A673 (cell line): ENCODE data around the gene KRTAP1-5. TPM values are rescaled to one million over a fixed set of nuclear protein-coding genes. Genes with fewer than 3 reads are reported as not detected.

Experiments used
- BruUV-seq: library from RNA; stranded (reverse); fragments of 400-500 nt; replicated peaks from 2 replicates; lab custom pipeline; 2021; lab: Mats Ljungman, UMichigan
- CTCF ChIA-PET: fragments of 300-600 bp; sonication (Branson Sonifier 250); formaldehyde crosslinking; loops from one replicate; lab custom pipeline; 2022; ENCODE audit warnings: antibody characterized with exemption; lab: Charles Lee
- POLR2A ChIA-PET: fragments of 300-600 bp; sonication (Branson Sonifier 250); formaldehyde crosslinking; loops from one replicate; lab custom pipeline; 2022; ENCODE audit warnings: antibody characterized with exemption; ENCODE audit not compliant: low non-redundant PET; lab: Charles Lee
- DNase-seq: peaks from one replicate; pipeline ENCODE4 v3.0.0-alpha.2; 2015; ENCODE audit warnings: low spot score
- H3K27ac ChIP-seq: fragments of 200-600 bp; sonication (generic); 2 replicates; pipeline ENCODE4 v1.5.1; 2016; ENCODE audit warnings: mixed run types, low read depth, mild to moderate bottlenecking, mixed read lengths, antibody characterized with exemption, low read length; ENCODE audit not compliant: poor library complexity, severe bottlenecking
- H3K27me3 ChIP-seq: fragments of 200-600 bp; sonication (generic); replicated peaks from 2 replicates; pipeline ENCODE4 v1.6.1; 2017; ENCODE audit warnings: mixed run types, low read depth, mild to moderate bottlenecking, mixed read lengths, antibody characterized with exemption, low read length; ENCODE audit not compliant: insufficient read depth, poor library complexity
- H3K36me3 ChIP-seq: fragments of 200-600 bp; sonication (generic); 2 replicates; pipeline ENCODE4 v1.6.1; 2016; ENCODE audit warnings: mixed run types, mild to moderate bottlenecking, mixed read lengths, antibody characterized with exemption, low read length; ENCODE audit not compliant: insufficient read depth, poor library complexity, severe bottlenecking
- H3K4me1 ChIP-seq: fragments of 200-600 bp; sonication (generic); 2 replicates; pipeline ENCODE4 v1.6.1; 2017; ENCODE audit warnings: mixed run types, mild to moderate bottlenecking, mixed read lengths, antibody characterized with exemption, low read length; ENCODE audit not compliant: insufficient read depth, poor library complexity, severe bottlenecking
- H3K4me3 ChIP-seq: fragments of 200-600 bp; sonication (generic); 2 replicates; pipeline ENCODE4 v1.5.1; 2016; ENCODE audit warnings: low read depth, mixed run types, mild to moderate bottlenecking, mixed read lengths, low read length; ENCODE audit not compliant: poor library complexity, severe bottlenecking
- H3K9me3 ChIP-seq: fragments of 200-600 bp; sonication (generic); 2 replicates; pipeline ENCODE4 v1.6.1; 2016; ENCODE audit warnings: mixed run types, low read depth, mild to moderate bottlenecking, mixed read lengths, antibody characterized with exemption, low read length; ENCODE audit not compliant: poor library complexity, severe bottlenecking
- CTCF ChIP-seq: fragments of 300-800, 200-600 bp; sonication (generic); conservative IDR thresholded peaks from 2 replicates; pipeline ENCODE4 v1.5.1; 2017; ENCODE audit warnings: low read depth, mild to moderate bottlenecking, antibody characterized with exemption, low read length, moderate library complexity, mixed read lengths
- EZH2 ChIP-seq: fragments of 200-600 bp; sonication (generic); IDR thresholded peaks from 2 replicates; pipeline ENCODE4 v1.6.1; 2017; ENCODE audit warnings: borderline replicate concordance, low read depth, mild to moderate bottlenecking, mixed read lengths, antibody characterized with exemption, low read length; ENCODE audit not compliant: poor library complexity, severe bottlenecking
- intact Hi-C: fragments of 100-400 bp; cut with micrococcal nuclease; formaldehyde crosslinking; loops from one replicate; pipeline ENCODE4 v1.10.0; 2022; ENCODE audit not compliant: unreplicated experiment
- total RNA-seq: library from RNA; stranded (reverse); gene quantifications from 2 replicates; pipeline ENCODE4 v1.2.3, GENCODE V29; 2021

KRTAP1-5 gene
- total RNA-seq, 1 experiment from 2014 or later = not detected

- BruUV-seq = no TSS peak
- Histone ChIP-seq H3K36me3 (no peaks in the 10 kb centered on the region), H3K4me1 (no peaks in the 10 kb centered on the region), H3K4me3 (no peak overlapping the region), H3K9me3 (no peaks in the 10 kb centered on the region), H3K27ac (no peak overlapping the region), H3K27me3 (no peaks in the 10 kb centered on the region)
- TF ChIP-seq CTCF = no peak
- no peak for TF ChIP-seq EZH2
- intact Hi-C loops = no loop called here
- DNase-seq = no peak
- ChIA-PET POLR2A (no interaction called here), CTCF (no interaction called here)
These were observed 27.0 kb upstream of the KRTAP1-5 start for GRCh38 chr17:41054025-41054424.

- Histone ChIP-seq H3K27ac (no peak overlapping the region), H3K4me1 (no peaks in the 10 kb centered on the region), H3K27me3 (no peaks in the 10 kb centered on the region), H3K36me3 (no peaks in the 10 kb centered on the region), H3K4me3 (no peak overlapping the region), H3K9me3 (no peaks in the 10 kb centered on the region)
- ChIA-PET CTCF (no interaction called here), POLR2A (no interaction called here)
- intact Hi-C loops = no loop called here
- DNase-seq = no peak
- TF ChIP-seq CTCF = no peak
- TF ChIP-seq EZH2 = no peak
- BruUV-seq = no TSS peak
These were observed 25.6 kb upstream of the KRTAP1-5 start for GRCh38 chr17:41052566-41052965.

- Histone ChIP-seq H3K27me3 (no peaks in the 10 kb centered on the region), H3K36me3 (no peaks in the 10 kb centered on the region), H3K27ac (no peak overlapping the region), H3K4me1 (no peaks in the 10 kb centered on the region), H3K4me3 (no peak overlapping the region), H3K9me3 (no peaks in the 10 kb centered on the region)
- intact Hi-C loops = no loop called here
- POLR2A ChIA-PET = no interaction called here
- TF ChIP-seq EZH2 (no peak), CTCF (no peak)
- no peak for DNase-seq
- CTCF ChIA-PET = no interaction called here
- BruUV-seq = no TSS peak
These were observed 22.1 kb upstream of the KRTAP1-5 start for GRCh38 chr17:41049110-41049509.
